GM10266 (cell line): ENCODE results near the gene RAP2B.

Experiments used
- DNase-seq: peaks from one replicate; pipeline ENCODE4 v3.0.0; 2012; ENCODE audit errors: extremely low spot score
- TF ChIP-seq, protein P1 (sequence below): IDR thresholded peaks from 2 replicates; pipeline ENCODE4 v1.5.1; 2012; ENCODE audit warnings: mild to moderate bottlenecking, low read depth; ENCODE audit not compliant: control insufficient read depth, insufficient read depth; ENCODE audit errors: missing control alignments

The RAP2B gene

DNA sequence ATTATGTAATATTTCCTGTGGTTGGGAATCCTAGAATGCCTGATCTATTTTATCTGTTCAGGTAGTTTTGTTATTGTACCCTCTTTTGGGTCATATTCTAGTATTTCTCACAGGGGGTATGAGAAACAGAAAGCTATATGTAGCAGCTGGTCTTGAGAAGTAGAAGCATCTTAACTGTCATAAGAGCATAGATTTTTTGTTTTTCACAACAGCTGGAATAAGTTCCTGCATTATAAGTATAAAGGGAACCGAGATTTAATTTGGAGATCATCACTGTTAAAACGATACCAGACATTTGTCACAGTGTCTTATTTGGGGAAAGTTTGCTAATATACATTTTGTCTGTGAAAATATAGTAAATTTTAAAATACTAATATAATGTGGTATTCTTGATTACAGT is 4.8 kb downstream of the RAP2B start:
- no peak for DNase-seq
- TF ChIP-seq, protein P1, sequence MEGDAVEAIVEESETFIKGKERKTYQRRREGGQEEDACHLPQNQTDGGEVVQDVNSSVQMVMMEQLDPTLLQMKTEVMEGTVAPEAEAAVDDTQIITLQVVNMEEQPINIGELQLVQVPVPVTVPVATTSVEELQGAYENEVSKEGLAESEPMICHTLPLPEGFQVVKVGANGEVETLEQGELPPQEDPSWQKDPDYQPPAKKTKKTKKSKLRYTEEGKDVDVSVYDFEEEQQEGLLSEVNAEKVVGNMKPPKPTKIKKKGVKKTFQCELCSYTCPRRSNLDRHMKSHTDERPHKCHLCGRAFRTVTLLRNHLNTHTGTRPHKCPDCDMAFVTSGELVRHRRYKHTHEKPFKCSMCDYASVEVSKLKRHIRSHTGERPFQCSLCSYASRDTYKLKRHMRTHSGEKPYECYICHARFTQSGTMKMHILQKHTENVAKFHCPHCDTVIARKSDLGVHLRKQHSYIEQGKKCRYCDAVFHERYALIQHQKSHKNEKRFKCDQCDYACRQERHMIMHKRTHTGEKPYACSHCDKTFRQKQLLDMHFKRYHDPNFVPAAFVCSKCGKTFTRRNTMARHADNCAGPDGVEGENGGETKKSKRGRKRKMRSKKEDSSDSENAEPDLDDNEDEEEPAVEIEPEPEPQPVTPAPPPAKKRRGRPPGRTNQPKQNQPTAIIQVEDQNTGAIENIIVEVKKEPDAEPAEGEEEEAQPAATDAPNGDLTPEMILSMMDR, result no peak

DNA sequence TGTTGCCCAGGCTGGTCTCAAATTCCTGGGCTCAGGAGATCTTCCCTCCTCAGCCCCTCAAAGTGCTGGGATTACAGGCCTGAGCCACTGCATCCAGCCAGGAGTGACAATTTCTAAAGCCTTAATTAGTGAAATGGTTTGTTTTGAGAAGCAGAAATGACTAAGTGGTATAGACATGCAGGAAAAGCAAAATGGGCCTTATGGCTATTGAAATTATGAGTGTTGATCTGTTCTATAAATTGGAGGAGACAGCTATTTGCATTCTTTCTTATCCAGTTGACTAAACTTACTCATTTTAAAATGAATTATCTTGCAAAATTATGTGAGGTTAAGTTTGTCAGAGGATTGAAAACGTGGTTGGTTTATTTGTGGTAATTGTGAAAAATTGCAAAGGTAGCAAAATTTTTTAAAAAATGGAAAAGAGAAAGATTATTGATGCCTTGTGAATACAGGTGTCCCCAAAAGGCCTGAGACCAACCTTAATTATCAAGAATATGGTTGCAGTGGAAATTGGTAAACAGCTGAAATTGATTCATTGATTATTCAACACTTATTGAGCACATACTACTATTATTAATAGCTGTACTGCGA is 7.9 kb downstream of the RAP2B start:
- DNase-seq, result no peak
- TF ChIP-seq, protein P1, result no peak

DNA sequence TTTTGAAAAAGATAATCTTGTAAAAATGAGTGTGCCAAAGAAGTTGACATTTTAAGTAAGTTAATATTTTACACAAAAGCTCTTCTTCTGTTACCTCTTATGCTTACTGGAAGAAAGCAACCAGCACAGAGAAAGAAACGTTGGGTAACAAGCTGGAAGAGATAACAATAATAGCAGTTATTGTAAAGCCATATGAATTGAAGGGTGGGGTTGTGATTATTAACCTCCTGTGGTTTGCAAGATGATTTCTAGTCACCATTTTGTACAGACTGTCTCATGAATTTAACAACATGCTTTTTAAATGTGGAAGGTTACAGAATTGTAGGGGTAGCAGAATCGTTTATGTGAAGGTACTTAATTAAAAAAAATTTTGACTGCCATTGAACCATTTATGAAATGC is 9.2 kb downstream of the RAP2B start:
- no peak for DNase-seq
- TF ChIP-seq, protein P1, result no peak

DNA sequence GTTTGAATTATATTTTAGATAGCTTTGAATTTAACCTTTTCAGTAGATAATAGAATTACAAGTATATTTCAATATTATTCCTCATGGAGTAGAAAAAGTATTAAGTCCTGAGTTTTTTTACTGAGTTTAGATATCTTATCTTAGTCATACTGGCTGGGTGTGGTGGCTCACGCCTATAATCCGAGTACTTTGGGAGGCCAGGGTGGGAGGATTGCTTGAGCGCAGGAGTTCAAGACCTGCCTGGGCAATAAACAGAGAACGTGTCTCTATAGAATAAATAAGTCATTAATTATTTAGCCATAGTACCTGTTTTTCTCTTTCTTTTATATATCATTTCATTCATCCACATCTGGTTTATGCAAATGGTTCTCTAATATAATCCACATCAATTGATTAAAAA is 9.9 kb downstream of the RAP2B start:
- TF ChIP-seq, protein P1, result no peak
- DNase-seq, result no peak

DNA sequence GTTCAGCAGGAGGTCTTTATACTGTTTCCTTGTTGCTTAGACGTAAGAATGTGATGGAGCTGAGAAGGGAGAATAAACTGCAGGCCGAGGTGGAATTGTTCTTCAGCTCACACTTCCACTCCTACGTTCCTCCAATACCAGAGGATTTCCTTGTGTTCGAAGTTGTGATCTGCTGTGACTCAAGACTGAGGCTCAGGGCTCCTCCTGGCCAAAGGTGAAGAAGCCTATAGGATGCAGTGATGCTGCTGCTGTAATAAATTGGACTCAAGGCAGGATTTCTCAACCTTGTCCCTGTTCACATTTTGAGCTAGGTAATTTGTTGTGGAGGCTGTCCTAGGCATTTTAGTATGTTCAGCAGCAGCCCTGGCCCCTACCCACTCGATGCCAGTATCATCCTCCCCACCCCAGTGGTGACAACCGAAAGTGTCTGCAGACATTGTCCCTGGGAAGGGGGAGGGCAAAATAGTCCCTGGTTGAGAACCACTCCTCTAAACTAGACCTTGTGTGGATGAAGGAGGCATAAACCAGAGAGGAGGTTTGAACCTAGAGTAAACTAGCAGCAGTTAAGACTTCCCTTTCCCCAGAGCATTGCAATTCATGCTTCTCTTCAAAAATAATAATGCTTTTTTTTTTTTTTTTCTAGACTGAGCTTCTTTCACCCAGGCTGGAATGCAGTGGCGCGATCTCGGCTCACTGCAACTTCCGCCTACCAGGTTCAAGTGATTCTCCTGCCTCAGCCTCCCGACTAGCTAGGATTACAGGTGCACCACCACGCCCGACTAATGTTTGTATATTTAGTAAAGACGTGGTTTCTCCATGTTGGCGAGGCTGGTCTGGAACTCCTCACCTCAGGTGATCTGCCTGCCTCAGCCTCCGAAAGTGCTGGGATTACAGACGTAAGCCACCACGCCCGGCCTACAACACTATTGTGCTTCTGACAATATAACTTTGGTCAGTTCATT is 11.1 kb downstream of the RAP2B start:
- DNase-seq, result no peak
- TF ChIP-seq, protein P1, result no peak

DNA sequence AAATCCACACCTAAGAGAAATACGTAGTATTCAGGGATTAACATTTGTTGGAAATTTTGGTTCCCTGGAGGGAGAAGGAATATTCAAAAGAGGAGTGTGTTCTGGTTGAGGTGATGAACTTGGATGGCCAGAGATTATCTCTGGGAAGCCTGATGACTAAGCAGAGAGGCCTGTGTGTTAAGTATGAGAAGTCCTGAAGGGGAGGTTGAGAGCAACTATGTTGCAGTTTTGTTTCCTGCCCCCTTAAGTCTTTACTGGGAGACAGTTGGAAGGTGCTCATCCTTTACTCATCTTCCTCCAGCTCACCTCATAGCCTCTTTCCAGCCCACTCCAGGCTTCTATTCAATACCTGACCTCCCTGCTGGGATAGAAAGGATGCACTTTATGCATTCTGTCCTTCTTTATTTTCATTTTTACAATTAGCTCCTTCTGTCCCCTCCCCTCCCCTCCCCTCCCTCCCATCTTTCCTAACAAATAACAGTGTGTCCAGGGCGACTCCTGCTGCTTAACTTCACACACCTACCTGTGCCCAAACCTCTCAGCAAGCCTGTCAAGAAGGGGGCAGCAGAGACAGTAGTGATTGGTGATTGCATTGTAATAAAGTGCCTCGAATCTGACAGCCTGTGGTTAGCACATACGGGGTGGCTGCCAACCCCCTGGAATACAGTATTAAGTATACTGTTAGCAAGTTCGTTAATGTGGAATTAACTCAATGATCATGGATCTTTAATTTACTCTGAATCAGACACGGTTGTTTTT is 11.9 kb downstream of the RAP2B start:
- DNase-seq, result no peak
- TF ChIP-seq, protein P1, result no peak

DNA sequence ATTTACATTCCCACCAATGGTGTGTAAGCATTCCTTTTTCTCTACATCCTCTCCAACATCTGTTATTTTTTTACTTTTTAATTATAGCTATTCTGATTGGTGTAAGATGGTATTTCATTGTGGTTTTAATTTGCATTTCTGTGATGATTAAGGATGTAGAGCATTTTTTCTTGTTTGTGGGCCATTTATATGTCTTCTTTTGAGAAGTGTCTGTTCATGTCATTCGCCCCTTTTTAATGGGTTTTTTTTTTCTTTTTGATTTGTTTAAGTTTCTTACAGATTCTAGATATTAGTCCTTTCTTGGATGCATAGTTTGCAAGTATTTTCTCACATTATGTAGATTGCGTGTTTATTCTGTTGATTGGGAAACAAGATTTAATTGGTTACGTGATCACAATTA is 14.2 kb downstream of the RAP2B start:
- TF ChIP-seq, protein P1, result no peak

More for the DNA sequence above, 14.2 kb downstream of the RAP2B start:
- no peak for DNase-seq
